NCI-H1092 (cell line): ENCODE results near the gene SUSD6.
"Not testable (repeated sequence)": the region's sequence is repeated elsewhere in the genome, so short reads cannot be mapped to it uniquely, and the experiment has no call there.

Experiments
- DNase-seq: peaks from one replicate; lab custom pipeline; 2025; lab: John Stamatoyannopoulos, UW

Gene SUSD6

GRCh38 chr14:69694730-69695281 lies 83.4 kb downstream of the SUSD6 start:
- DNase-seq, result no peak

GRCh38 chr14:69695322-69696203 lies 84.2 kb downstream of the SUSD6 start:
- no peak for DNase-seq

DNA sequence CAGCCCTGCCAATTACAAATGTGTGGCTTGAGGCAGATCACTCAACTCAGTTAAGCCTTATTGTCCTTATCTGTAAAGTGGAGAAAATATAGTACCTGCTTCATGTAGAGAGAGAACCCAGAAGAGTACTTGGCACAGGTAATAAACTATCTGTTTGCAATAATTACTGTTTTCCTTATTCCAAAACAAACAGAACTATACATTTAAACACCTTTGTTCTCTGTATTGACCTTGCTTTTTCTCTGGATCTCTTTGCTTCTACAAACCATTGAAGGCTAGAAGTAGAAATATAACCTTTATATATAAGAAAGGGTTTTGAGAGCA lies 84.8 kb downstream of the SUSD6 start:
- peak; percentile 69 for DNase-seq

DNA sequence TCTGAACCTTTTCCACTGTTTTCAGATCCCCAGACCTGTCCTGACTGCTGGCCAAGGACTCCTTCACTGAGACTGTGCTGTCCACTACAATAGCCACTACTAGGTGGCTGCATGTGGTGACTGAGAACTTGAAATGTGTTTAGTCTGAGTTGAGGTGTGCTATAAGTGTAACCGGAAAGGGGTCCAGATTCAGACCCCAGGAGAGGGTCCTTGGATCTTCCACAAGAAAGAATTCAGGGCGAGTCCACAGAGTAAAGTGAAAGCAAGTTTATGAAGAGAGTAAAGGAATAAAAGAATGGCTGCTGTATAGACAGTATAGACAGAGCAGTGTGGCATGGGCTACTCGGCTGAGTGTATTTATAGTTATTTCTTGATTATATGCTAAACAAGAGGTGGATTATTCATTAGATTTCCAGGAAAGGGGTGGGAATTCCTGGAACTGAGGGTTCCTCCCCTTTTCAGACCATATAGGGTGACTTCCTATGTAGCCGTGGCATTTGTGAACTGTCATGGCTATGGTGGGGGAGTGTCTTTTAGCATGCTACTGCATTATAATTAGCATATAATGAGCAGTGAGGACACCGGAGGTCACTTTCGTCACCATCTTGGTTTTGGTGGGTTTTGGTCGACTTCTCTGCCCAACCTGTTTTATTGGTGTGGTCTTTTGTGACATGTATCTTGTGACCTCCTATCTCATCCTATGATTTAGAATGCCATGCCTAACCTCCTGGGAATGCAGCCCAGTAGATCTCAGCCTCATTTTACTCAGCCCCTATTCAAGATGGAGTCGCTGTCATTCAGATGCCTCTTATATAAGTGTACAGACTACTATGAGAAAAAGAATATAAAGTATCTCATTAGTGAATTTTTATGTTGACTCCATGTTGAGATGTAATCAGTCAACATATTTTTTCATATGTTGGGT lies 85.5 kb downstream of the SUSD6 start:
- no peak for DNase-seq

DNA sequence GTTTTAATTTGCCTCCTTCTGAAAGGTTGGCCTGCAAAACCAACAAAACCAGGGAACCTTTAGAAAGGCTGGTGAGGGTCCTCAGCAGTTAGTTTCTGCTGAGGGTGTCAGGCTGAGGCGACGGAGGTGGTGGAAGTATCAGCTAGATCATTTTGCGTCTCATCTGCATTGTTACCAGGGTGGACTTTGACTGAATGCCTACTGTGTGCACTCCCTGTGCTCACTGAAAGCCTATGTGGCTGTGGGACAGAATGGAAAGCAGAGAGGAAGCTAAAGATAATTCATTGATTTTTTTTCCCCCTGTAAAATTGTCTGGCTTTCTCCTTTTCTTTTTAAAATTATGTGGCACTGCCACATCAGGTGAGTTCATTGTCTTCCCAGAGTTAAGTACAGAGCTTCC lies 87.2 kb downstream of the SUSD6 start:
- DNase-seq, result no peak

GRCh38 chr14:69699243-69699642 lies 87.8 kb downstream of the SUSD6 start:
- not testable (repeated sequence) for DNase-seq

- no peak for DNase-seq
Observed at GRCh38 chr14:69699748-69700303, 88.4 kb downstream of the SUSD6 start.

DNA sequence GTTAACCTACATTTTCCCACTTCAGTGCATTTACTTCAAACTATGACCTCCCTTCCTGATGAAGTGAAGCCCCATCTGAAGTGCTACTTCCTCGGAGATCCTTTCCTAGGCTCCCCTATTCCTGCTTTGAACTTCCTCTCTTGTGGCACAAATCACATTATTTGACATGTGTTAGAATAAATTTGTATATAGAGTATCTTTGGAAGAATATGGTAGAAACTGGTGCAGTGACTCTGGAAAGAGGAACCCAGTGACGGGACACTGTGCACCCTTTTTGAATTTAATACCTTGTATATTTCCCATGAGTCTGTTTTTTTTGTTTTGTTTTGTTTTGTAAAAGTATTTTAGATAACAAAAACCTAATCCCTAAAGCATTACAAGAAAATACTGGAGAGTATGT lies 89.2 kb downstream of the SUSD6 start:
- no peak for DNase-seq

GRCh38 chr14:69701291-69701690 lies 89.9 kb downstream of the SUSD6 start:
- no peak for DNase-seq

DNA sequence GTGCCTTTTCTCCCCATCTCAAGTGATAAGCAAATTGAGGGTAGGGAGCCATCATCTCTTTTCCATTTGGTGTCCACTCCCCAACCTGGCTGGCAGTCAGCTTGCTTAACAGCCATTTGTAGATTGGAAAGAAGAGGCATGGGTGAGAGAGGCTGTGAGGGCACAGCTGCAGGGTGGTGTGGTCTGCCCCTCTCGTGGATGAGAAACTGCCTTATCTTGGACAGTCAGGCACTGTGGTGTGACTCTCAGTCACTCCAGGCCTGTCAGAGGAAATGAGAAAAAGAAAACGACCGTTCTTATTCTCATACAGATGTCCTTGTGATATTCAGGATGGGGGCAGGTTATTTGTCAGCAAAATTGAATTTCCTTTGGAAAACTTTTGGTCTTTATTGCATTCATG lies 90.5 kb downstream of the SUSD6 start:
- no peak for DNase-seq

DNA sequence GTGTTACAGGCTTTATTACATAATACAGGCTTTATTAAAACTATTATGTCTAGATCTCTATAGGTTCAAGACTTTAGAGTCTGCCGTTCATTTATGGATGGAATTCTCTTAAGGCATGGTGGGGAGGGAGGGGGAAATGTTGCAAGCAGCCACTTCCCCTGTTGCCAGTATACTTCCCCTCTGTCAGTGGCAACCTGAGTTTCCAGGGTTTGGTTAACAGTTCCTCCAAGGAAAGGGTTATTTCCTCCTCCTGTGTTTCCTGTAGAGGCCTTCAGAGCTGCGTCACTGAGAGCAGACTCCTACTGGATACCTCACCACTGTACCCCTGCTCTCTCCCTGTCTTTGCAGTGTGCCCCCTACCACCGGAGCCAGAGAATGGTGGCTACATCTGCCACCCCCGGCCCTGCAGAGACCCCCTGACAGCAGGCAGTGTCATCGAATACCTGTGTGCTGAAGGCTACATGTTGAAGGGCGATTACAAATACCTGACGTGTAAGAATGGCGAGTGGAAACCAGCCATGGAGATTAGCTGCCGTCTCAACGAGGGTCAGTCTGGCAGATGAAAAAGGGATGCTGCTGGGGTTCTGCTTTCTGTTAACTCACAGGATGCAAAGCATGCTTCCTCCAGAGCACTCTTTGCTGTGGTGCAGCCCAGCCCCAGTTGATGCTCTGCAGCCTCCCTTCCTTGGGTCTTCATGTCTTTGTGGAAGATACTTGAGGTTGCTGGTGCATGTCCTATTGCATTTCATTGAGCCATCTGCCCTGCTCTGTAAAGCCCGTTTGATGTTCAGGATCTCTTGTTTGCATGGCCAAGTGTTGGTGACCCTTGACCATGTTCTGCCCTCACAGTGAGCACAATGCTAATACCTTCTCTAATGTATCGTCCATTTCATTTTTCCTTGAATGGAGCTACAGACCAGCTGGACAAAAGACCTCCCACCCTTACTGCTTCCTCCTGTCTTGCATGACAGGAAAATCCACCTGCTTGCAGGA lies 91.9 kb downstream of the SUSD6 start:
- no peak for DNase-seq

DNA sequence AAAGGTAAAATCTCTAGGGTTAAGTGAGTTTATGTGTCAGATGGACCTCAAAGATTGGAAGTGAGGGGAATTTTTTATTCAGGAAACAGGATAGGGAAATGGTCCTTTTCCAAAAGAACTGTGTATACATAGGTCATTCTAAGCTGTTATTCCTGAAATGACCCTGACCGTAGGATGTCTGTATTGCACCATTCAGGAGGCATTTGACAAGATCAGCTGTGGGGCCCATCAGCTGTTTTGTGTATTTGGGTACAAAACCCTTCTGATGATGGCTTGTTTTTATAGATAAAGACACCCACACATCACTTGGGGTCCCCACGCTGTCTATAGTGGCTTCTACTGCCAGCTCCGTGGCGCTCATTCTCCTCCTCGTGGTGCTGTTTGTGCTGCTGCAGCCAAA lies 92.9 kb downstream of the SUSD6 start:
- DNase-seq, result no peak

DNA sequence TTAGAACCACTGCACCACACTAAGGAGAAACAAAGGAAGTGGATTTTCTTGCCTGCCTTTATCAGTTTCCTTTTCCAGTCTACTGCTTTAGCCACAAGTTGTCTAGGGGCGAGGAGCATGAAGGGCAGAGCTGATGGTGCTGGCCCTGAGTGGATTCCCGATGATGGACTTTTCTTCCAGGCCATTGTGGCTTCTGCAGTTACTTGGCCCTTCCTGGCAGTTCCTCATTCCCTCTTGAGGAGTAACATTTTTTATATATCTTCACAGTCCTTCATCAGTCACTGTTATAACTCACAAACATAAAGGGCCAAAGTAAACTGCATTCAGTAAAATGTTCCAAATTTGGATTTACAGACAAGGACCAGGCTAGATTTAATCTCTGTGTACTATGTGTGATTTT lies 94.3 kb downstream of the SUSD6 start:
- no peak for DNase-seq

DNA sequence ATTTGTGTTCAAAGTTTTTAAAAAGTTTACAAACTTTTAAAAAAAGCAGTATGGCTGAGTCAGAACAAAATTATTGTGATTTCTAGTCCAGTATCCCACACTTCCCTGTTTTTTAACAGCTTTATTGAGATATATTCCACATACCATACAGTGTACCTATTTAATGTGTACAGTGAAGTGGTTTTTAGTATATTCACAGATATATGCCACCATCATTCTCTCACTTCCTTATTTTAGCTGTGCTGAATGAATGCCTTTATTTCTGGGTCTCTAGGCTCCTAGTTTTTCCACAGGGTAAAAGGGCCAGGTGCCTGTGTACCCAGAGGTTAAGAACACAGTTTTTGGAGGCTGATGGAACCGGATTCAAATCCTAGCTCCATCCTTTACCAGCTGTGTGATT lies 96.7 kb downstream of the SUSD6 start:
- DNase-seq, result no peak

DNA sequence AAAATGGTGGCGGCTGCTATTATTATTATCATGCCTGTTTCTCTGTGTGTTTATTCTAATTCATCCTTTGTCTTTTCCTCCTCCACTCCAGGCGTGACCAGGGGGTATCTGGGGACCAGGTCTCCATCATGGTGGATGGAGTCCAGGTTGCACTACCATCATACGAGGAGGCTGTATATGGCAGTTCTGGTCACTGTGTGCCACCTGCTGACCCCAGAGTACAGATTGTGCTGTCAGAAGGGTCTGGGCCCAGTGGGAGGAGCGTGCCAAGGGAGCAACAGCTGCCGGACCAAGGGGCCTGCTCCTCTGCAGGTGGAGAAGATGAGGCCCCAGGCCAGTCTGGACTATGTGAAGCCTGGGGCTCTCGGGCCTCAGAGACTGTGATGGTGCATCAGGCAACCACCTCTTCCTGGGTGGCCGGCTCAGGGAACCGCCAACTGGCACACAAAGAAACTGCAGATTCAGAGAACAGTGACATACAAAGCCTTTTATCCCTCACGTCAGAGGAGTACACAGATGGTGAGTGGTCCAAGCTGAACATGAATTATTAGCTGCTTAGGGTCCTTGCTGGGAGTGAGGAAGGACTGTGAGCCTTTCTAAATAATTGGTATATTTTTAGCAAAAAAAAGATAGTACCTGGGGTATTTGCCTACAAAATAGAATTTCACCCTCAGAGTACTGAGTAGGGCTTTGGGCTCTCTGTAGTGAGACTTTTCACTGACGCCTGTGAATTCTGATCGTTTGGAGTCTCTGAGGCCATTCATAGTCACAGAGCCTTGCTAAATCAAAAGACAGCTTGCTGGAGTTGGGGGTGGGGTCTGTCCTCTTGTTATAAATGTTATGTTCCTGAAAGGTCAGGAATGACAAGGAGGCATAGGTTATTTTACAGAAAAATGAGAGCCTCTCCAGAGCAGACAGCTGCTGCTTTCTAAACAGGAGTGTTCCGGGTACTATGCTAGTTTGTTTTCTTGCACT lies 97.5 kb downstream of the SUSD6 start:
- peak; percentile 27 for DNase-seq

DNA sequence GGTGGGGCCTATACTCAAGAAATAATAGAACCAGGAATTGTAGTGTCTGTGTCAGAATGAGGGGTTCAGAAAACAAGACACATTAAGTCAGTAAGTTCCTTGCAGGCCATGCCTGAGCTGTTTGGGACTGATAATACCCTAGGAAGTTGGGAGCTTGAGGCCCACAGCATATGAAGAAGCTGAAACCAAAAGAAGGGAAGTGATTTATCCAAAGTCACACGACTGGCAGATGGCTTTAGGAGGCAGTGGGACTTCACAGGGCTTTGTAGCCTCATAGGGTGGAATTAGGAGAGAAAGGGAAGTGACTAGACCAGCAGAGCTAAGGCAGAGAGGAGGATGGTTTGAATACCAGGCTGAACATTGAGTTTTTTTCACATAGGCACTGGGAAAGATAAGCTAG lies 99.0 kb downstream of the SUSD6 start:
- DNase-seq, result no peak

DNA sequence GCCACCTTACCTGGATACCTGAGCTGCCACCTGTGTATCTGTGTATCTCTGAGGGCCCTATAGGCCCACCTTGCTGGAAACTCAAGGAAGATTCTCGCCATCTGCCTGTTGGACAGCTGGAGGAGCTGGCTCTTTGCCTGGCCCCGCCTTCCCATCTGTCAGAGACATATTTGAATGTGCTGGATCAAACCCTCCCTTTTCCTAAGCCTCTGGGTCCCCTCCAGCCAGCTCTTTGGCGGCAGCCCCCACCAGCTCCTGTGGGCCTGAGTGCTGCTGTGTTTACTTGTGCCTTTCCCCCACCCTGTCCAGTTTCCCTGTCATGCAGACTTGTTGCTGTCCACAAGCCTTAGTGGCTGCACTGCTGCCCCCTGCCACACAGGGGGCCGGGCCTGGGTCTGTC lies 99.7 kb downstream of the SUSD6 start:
- peak; percentile 79 for DNase-seq

GRCh38 chr14:69711477-69711876 lies 100.1 kb downstream of the SUSD6 start:
- DNase-seq, result no peak

- DNase-seq, result no peak
Observed at GRCh38 chr14:69711881-69712560, 100.6 kb downstream of the SUSD6 start.
